ENCODE measurements around the gene TECTA. TPM values are rescaled to one million over a fixed set of nuclear protein-coding genes. Genes with fewer than 3 reads are reported as not detected.
"Not testable (repeated sequence)": the region's sequence is repeated elsewhere in the genome, so short reads cannot be mapped to it uniquely, and the experiment has no call there.

TECTA gene
- total and polyA plus RNA-seq, 2 experiments from 2014 or later, result 1.5 to 5.2 TPM

- Histone ChIP-seq H3K4me1 (ENCODE audit: low read depth) (peaks cover 59% of the 10 kb centered on the region), H3K9me3 (ENCODE audit: low read depth) (no peaks in the 10 kb centered on the region), H3K27me3 (no peaks in the 10 kb centered on the region), H3K27ac (peak overlapping the region; percentile 98), H3K36me3 (no peaks in the 10 kb centered on the region), H3K4me3 (no peak overlapping the region)
- DNase-seq (ENCODE audit: low read depth in 1 of 2, low spot score in 1 of 2), result no peak
- TF ChIP-seq, protein P1, sequence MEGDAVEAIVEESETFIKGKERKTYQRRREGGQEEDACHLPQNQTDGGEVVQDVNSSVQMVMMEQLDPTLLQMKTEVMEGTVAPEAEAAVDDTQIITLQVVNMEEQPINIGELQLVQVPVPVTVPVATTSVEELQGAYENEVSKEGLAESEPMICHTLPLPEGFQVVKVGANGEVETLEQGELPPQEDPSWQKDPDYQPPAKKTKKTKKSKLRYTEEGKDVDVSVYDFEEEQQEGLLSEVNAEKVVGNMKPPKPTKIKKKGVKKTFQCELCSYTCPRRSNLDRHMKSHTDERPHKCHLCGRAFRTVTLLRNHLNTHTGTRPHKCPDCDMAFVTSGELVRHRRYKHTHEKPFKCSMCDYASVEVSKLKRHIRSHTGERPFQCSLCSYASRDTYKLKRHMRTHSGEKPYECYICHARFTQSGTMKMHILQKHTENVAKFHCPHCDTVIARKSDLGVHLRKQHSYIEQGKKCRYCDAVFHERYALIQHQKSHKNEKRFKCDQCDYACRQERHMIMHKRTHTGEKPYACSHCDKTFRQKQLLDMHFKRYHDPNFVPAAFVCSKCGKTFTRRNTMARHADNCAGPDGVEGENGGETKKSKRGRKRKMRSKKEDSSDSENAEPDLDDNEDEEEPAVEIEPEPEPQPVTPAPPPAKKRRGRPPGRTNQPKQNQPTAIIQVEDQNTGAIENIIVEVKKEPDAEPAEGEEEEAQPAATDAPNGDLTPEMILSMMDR (IDR thresholded peaks at IDR 0.05; ENCODE audit: low read depth, low read length), result no peak
These were observed 137.9 kb downstream of the TECTA start for GRCh38 chr11:121238956-121239355.

DNA sequence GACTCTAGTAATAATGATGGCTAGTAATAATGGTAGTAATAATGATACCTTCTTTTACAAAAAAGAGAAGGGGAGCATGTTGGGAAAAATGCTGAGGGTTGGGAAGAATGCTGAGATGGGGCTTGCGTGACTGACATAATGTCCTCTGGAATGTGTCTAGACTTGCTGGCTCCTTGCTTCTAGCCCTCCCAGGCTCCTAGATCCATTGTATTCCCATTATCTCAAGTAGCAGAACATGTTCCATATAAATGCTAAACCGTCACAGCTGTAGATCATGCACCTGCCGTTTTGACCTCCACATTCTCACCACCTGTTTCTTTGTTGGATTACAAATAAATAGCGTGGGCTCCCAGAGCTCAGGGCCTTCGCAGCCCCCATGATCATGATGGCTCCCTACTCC is 139.0 kb downstream of the TECTA start:
- H3K27me3 ChIP-seq; H3K9me3 ChIP-seq (ENCODE audit: low read depth); H3K36me3 ChIP-seq; H3K4me3 ChIP-seq; DNase-seq (ENCODE audit: low read depth in 1 of 2, low spot score in 1 of 2): not testable (repeated sequence)
- Histone ChIP-seq H3K27ac (peak overlapping the region; percentile 98), H3K4me1 (ENCODE audit: low read depth) (peaks cover 50% of the 10 kb centered on the region)

DNA sequence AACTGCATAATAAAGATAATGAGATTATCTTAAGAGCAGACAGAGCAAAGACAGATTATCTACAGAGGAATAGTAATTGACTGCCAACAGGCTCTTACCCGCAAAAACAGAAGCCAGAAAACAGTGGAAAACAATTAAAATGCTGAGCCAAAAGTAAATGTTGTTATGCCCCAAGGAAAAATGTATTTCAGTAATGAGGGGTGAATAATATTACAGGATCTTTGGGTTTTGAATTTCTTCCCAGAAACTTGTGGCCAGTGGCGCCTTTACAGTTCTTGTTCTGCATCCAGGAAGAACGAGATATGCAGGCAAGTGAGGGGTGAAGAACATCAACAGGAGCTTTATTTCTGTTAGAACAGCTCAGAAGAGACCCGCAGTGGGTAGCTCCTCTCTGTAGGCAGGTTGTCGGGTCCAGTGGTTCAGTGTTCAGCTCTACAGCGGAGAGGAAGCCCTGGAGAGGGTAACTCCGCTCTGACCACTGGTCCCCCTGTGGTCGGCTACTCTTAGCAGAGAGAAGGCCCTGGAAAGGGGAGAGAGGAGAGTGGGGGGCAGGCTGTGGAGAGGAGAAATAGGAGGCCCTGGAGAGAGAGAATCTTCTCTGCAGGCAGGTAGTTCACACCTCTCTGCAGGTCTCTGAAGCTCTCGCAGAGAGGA is 139.7 kb downstream of the TECTA start:
- Histone ChIP-seq H3K9me3 (ENCODE audit: low read depth) (no peaks in the 10 kb centered on the region), H3K4me1 (ENCODE audit: low read depth) (peaks cover 42% of the 10 kb centered on the region), H3K4me3 (no peak overlapping the region), H3K27ac (peak overlapping the region; percentile 98), H3K27me3 (no peaks in the 10 kb centered on the region), H3K36me3 (no peaks in the 10 kb centered on the region)
- TF ChIP-seq, protein P1 (IDR thresholded peaks at IDR 0.05; ENCODE audit: low read depth, low read length), result no peak
- peak in 1 of 2 donors; percentile 35 for DNase-seq (ENCODE audit: low read depth in 1 of 2, low spot score in 1 of 2)

Other genes with a start within 250 kb of the TECTA start
- gene TBCEL, start 77.1 kb upstream of the TECTA start, total RNA-seq, result 24.3 and 26.3 TPM in 2 replicates
- 17.7 and 21.8 TPM in 2 replicates for gene TBCEL, start 77.1 kb upstream of the TECTA start, polyA plus RNA-seq
- gene SC5D, start 191.5 kb downstream of the TECTA start, total RNA-seq, result 246 and 343 TPM in 2 replicates
- gene SC5D, start 191.5 kb downstream of the TECTA start, polyA plus RNA-seq, result 475 and 620 TPM in 2 replicates